Suprapubic skin (tissue), 4 donors: ENCODE results near the gene MYO7B.

Experiments
- CTCF ChIP-seq, 2 donors: fragments of 200-600 bp in 1 of 2; fragments of 450-650 bp in 1 of 2; sonication (generic) in 1 of 2; IDR thresholded peaks; one replicate each; pipeline ENCODE4 v1.5.1; 2016 to 2019; ENCODE audit warnings: antibody characterized with exemption in 2 of 2, mild to moderate bottlenecking in 1 of 2, moderate library complexity in 1 of 2
- POLR2A ChIP-seq, 2 donors: fragments of 450-650 bp; IDR thresholded peaks; one replicate each; pipeline ENCODE4 v1.6.1; 2017; ENCODE audit warnings: antibody characterized with exemption in 2 of 2, mild to moderate bottlenecking in 2 of 2, moderate library complexity in 2 of 2
- POLR2AphosphoS5 ChIP-seq, 3 donors: sonication (generic); formaldehyde crosslinking; IDR thresholded peaks; one replicate each; pipeline ENCODE4 v1.6.1; 2017; ENCODE audit warnings: antibody characterized with exemption in 3 of 3

GRCh38 chr2:127605691-127606263 is 70.3 kb downstream of the MYO7B start:
- TF ChIP-seq POLR2AphosphoS5 (IDR thresholded peaks at IDR 0.05) (no peak), CTCF (IDR thresholded peaks at IDR 0.05) (no peak), POLR2A (IDR thresholded peaks at IDR 0.05) (no peak)
